Activated CD4-positive, alpha-beta T cell treated with anti-CD3 and anti-CD28 coated beads, Interleukin-2, Interleukin-4, amounts not matched to agents 100 ng/mL and 50 ng/mL, durations not matched to agents 16 hours and 8 hours (primary cell): ENCODE data around the gene MFRP.

Source experiments
- DNase-seq: peaks from one replicate; pipeline ENCODE4 v3.0.0-alpha.2; 2020; ENCODE audit warnings: low spot score

The MFRP gene

DNA sequence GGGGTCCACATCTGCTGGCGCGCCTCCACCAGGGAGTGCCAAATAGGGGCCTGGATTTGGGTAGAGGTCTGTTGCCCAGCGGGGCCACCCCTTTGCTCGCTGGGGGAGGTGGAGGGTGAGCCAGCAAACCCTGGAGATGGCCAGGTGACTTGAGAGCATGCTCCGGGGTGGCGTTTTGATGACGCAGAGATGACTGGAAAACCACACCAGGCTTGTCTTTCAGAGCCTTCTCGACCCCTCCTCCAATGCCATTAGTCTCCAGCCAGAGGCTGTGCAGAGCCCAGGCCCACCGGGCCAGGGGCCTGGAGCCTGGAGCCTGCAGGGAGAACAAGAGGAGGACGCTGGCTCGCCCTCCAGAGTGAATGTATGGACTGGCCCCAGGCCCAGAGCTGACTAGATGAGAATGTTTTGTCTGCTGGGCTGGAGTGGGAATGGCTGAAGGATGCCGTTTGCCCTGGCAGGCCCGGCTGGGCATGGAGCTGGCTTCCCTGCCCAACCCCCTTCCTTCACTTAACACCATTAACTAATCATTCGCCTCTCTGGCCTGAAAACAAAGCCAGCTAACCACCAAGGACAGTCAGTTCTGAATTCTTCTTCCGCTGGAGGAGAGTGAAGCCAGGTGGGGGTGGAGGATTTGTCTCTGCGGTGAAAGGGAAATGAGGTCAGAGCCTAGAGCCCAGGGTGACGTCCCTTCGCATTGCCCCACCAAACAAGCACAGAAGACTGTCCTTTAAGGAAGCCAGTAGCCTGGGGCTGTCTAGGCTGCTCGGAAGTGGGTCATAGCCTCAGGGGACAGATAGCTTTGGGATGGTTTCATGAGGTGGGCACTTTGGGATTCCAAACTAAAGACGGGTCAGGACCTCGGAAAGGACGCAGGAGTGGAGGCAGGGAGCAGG lies 28.0 kb downstream of the MFRP start:
- peak; percentile 58 for DNase-seq

DNA sequence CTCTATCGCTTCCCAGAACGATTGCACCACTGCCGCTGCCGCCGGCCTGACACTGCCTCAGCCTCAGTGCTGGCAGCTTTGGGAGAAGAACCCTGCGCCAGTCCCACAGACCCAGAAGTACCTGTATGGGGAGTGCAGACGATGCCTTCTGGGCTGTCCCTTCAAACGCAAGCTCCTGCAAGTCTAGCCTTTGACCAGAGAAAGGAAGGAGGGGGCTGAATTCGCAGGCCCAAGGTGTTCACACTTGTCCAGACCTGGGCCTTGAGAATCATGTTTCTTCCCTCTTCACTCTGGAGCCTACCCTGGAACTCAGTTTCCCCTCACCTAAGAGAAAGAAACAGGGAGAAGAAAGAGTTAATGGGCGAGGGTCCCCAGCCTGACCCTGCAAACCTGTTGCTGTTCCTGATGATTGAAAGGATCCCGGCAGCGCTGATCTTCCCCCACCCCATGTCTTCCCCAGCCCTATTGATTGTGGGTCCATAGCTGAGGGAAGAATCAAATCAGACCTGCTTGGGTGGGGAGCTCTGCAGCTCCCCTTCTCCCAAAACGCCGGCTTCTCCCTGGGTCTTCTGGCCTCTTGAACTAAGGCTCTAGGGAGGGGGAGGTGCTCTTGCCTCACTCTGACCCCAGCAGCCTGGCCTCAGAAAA lies 28.8 kb downstream of the MFRP start:
- DNase-seq, result no peak

DNA sequence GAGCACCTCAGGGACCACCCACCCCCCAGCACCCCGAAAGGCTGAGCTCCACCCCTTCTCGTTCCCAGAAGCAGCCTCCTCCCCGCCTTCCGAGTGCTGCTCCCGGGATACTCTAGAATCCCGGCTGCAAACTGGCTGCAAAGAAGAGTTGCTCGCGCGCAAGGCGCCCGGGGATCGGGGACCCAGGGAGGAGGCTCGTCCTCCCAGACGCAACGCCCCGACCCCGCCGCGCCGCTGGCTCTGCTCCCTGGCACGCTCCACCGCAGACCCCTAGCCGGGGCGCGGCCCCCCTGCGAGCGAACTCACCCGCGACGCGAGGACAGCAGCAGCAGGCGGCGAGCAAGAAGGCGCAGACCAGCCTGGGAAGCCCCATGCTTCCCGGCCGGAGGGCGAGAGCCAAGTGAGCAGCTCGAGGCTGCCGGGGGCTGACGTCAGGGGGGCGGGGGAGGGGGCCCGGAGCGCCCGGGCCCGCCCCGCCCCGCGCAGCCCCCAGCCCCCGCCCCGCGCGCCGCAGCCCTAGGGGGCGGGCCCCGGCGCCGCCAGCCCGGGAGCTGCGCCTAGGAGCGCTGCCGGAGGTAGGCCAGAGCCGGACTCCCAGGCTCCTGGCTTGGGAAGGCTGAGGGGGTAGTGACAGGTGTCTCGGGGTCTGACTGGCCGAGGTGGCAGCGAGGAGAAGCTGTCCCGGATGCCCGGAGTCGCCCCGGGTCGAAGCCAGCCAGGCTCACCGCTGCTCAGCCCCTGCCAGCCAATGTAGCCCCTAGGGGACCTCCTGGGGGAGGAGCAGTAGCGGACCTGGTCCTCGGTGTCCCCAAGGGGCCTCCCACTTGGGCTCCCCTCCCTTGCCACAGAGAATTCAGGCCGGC lies 29.5 kb downstream of the MFRP start, which contains the start of gene MCAM:
Gene MCAM (minus strand): TSS at position 402 of the 863 bp plus-strand sequence. CDS start 29 bp downstream, at position 373.
- no peak for DNase-seq

DNA sequence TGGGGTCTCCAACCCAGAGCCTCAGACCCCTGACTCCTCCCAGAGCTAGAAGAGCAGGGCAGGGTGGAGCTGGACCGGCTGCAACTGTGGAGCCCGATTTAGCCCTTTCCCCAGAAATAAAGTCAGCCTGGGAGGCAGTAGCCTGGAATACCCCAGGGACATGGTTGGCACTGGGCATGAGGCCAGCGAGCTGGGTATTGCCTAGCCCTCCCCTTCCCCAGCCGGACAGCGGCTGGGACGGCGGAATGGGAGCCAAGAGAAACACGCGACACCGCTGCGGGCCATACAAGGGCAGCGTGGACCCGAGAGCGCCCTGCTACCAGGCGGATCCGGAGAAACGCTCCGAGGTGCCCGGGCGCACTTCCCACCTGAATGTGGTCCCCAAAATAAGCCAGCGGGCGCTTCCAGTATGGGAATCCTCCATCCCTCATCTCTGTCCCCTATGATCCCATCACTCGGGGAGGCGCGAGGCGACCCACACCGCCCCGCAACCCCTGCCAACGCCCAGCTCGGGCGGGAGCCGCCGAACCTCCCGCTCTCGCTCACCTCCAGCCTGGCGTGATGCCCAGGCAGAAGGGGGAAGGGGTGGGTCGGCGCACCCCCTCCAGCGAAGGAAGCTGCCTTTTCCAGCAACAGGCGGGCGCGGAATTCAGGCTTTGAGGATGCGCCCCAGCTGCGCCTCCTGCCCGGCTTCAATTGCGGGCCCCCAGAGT lies 30.3 kb downstream of the MFRP start:
- no peak for DNase-seq

DNA sequence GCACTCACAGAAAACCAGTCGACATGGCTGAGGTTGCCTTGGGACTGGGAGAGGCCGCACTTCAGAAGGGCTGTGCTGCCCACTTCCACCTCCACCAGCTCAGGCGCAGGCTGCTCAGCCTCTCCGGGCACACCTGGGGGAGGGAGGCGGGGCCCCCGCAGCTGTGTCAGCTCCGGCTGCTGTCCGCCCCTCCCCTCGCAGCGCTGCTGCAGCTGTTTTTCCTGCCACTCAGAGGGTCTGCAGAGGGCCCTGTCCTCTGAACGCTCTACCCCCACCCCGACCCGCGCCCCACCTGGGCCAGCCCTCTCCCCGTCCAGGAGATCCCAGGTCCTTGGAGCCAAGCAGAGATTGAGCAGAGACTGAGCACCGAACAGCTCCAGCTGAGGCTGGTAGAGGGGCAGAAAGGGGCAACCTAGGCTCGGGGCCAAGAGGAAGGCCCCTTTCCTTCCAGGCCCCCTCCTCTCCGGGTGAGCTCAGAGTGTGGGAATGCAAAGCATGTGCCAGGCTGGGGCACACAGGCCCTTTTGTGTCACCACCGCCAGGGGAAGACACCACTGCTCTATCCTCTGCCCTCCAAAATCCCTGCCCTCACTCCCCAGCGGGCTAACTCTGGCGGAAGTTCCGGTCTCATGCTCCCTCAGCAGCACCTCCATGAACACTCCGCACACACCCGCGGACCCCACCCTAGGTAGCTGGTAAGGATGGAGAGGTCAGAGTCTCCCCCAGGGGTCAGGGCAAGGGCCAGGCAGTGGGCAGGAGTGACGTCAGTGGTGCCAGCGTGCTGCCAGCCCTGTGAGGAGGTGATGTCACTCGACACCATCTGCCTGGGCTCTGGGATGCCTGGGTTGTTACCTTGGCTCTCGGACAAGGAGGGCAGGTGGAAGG lies 31.1 kb downstream of the MFRP start:
- peak; percentile 35 for DNase-seq

DNA sequence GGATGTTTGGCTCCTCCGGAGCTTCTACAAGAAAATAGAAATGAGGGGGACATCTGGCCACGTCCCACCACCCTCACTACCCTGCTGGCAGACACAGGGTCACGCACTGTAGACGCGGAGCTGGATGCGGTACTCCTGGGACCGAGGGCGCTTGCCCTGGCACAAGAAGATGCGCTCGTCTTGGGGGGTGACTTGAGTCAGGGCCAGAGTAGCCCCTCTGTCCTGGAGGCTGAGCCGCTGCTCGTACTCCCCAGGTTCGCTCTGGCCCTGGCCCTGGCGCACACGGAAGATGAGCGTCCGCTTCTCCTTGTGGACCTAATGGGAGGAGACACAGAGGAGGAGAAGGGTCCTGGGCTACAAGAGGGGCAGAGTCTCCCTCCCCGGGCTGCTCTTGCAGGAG lies 31.8 kb downstream of the MFRP start:
- no peak for DNase-seq

DNA sequence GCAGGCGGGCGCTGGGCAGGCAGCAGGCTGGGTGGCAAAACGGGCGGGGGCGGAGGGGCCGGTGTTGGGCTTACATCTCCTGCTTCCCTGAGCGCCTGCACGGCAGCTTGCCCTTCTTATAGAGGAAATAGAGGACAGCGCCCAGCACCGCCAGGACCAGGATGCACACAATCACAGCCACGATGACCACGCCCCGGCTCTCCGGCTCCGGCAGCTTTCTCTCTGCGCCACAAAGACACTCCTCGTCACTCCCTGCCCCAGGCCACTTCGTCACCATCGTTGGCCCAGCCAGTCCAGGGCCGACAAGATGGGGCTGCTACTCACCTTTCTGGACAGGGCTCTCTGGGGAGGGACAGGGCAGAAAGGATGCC lies 35.8 kb downstream of the MFRP start:
- no peak for DNase-seq

DNA sequence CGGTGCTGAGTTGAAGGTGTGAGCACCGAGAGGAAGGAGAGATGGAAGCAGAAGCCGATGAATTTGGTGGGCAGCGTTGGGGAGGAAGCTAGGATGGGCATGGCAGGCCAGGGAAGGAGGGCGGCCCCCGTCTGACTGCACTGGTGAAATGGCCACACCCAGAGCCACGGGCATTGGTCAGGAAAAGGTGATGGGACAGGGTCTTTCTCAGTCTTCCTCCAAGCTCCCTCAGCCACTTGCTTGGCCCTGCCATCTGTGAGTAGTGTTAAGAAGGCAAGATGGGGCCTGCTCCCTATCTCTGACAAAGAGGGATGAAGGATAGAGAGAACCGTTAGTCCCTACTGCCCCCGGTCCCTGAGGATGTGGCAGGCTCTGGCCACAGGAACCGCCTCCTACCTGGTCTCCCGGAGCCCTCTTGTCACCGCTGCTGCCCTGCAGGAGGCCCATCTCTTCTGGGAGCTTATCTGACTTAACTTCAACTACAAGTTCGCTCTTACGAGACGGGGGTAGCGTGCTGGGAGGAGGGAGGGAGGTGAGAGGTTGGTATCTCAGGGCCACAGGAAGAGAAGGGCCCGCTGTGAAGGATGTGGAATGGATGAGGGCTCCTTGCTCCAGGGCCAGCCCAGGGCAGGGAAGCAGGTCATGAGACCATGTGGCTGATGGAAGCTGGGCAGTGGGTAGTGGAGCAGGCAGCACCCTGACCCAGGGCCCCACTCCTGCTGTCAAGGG lies 36.4 kb downstream of the MFRP start:
- DNase-seq, result no peak

DNA sequence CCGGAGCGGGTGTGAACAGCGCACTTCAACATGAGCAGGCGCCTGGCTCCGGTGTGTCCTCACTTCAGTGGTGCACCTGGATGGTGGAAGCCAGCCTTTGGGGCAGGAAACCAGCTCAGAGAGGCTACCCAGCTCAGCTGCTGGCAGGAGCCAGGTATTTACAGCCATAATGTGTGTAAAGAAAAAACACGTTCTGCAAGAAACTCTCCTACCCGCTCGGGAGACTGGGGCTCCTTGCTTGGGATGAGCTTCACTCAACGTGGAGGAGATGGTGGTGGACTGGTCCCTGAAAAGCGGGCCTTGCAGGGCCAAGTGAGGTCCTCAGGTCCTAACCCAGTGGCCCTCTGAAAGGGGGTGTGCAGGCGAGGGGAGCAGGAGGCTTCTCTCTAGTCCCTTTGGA lies 37.1 kb downstream of the MFRP start:
- no peak for DNase-seq

DNA sequence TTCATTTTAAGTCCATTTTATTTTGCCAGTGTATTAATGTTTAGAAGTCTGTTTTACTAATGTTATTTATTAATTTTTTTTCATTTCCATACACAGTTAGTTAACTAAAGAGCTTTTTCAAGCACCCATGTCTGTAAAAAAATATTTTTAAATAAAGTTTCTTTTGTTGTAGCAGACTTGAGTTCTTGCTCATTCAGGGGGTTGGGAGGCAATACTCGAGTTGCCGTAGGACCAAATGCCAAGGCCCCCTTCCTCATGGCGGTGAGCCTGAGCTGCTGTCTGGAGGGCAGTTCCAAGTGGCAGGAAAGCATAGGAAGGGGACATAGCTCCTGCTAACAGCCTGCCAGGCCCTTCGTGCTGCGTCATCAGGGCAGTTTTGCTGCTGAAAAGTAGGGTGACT lies 38.5 kb downstream of the MFRP start:
- no peak for DNase-seq

DNA sequence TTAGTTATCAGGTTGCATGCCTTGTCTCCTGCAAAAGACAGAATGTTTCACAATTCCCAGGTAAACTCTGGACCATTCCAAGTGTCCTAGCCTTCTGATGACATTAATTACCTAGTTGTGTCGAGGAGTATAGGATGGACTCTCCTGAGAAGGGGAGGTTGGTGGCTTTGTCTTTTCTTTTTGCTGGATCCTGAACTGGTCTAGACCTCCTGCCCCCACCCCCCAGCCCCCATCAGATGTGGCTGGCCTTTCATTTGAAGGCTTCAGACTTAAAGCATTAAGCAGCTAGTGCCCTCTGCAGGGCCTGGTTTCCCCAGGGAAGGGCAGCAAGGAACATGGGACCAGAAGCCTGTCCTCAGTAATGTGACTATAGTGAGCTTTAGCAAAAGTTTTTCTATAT lies 39.3 kb downstream of the MFRP start:
- DNase-seq, result no peak

DNA sequence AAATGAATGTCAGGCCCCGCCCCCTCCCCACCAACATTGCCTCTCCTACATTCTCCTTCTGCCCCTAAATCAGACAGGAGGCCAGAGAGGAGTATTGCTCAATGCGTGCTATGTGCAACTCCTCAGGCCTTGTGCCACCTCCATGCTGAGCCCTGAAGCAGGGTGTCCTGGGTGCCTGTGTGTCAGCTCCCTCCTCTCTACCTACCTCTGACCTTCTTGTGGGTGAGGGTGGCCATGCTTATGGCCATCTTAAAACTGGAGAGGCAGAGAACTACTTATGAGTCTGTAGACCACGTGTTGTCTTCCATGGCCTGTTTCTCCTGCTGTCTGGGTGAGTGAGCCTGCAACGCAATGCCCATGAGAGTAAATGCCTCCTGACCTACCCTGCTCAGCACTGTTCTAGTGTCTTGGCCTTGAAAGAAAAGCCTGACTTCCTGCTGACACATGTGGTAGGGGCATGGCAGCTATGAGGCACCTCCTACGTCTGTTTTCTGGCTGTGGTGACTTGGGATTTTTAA lies 40.1 kb downstream of the MFRP start:
- peak; percentile 33 for DNase-seq

DNA sequence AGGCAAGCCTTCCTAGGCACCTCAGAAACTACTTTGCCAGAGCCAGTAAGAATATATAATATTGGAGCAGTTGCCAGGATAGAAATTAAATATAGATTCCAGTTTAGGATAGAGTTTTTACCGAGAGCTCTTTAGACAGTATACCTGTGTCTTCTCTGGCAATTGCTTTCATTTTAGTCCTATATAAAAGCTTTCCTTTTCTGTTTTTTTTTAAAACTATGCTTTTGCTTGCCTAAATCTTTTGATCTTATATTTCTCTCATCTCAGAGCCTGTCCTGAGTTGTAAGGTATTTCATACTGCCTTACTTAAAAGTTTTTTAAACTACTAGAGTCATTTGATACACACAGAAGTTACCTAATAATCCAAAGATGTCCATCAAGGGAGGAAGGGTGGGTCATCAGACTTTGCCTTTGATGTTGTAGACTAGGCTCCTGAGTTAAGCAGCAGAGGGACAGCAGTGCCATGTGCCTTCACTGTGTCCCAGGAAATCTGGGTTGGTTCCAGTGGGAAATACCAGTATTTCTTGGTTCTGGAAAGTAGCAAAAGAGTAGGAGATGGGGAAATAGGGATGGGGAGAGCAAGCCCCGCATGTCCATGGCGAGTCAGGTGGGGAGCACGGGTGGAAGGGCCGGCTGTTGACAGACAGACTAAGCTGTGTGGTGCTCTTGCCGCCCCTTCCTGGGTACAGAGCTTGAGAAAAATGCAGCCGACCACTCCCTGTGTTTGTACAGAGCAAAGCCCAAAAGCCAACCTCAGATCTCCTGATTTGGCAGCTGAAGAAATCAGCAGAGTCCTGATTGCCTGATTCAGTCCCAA lies 40.7 kb downstream of the MFRP start:
- no peak for DNase-seq

DNA sequence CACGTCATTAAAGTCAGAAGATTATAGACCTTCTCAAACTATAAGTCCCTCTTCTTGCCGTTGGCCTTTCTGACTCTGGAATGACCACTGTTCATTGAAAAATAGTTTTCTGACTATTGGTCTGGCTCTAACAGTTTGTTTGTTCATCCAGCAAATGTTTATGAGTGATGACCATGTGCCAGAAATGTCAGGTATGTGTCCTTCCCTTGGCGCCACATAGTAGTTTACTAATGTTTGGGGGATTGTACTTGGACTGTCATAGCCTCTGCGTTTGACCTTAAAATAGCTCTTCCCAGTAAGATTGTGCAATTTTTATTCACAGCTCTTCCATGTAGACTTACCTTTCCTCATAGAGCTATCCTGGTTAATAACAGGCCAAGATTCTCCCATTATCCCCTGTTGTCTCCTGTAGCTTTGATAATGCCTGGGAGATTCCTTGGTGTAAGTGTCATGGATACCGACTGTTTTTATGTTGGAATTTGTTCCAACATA lies 43.2 kb downstream of the MFRP start:
- no peak for DNase-seq

DNA sequence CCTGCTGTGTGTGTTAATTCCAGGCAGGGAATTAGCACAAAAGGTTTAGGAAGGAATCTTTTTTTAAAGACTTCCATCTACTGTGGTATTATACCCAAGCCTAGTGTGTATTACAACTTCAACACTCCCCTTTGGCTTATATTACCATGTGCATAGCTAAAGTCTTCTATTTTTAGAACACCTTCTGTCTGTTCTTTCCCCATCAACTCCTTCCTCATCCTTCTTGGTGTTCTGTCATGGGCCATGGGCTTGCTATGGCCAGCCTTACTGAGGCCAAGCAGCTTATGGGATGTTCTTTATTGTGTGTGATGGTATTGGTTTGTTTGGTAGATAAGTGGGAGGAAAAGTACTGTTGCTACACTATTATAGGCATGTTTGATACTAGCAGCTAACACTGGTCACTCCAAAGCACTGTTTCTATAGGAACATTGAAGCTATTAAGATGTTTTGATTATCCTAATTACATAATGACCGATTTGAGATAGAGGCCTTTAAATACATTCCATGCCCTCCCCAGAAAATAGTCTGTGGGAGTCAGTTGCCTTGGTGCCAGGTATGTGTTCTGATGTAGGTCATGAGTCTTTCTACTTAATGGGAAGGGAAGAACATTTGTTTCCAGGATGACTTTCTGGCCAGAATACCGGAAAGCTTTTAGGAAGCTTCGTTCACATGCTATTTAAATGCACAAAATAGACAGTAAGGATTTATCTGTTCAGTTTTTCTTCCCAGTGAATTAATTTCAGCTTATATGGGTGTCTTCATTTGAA lies 46.1 kb downstream of the MFRP start:
- DNase-seq, result no peak

DNA sequence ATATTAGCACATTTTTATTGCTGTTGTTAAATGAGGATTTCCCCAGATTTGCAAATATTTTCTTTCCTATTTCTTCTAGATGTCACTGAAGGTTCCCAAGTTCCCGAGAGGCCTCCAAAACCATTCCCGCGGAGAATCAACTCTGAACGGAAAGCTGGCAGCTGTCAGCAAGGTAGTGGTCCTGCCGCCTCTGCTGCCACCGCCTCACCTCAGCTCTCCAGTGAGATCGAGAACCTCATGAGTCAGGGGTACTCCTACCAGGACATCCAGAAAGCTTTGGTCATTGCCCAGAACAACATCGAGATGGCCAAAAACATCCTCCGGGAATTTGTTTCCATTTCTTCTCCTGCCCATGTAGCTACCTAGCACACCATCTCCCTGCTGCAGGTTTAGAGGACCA lies 47.1 kb downstream of the MFRP start:
- no peak for DNase-seq

DNA sequence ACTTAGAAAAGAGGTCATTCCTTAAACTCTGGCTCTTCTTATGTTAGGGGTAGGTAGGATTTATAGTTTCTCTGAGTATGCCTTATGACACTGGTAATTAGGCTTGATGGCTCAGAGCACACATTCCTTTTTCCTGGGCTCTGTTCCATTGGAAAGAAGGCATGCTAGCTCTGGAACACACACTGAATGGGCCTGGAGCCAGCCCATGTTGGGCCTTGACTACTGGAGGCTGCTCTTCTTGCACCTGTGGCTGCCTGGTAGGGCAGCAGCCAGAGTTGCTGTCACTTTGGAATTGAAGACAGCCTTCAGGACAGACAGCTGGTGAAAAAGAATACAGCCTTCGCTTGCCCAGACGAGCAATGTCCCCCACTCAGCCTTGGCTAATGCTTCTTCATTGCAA lies 47.8 kb downstream of the MFRP start:
- DNase-seq, result no peak

DNA sequence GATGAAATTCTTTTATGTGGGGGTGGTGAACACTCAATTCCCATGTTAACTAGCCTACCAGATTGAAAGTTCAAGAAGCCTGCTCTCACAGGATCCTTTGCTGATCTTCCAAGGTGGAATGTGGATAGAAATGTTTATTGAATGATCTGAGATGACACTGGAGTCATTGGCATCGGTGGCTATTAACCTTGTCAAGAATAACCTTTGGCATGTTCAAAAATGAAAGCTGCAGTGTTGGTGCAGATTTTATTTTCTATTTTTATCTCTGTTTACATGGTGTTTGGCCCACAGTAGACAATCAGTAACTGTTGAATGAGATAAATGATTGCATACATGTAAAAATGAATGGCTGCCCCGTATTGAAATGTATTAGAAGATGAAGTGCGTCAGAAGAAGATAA lies 48.6 kb downstream of the MFRP start:
- no peak for DNase-seq
